Large intestine (tissue), 3 donors: ENCODE data around the gene CHST13. TPM values are rescaled to one million over a fixed set of nuclear protein-coding genes. Genes with fewer than 3 reads are reported as not detected.

Experiments
- DNase-seq, 2 donors: peaks; one replicate each; pipeline versions ENCODE4 v3.0.0 to v3.0.0-alpha.2; 2013
- H3K27ac ChIP-seq: one replicate; pipeline ENCODE4 v1.5.1; 2013; ENCODE audit warnings: low read length
- H3K27me3 ChIP-seq: 2 replicates; pipeline ENCODE4 v1.6.1; 2013; ENCODE audit warnings: low read length; ENCODE audit not compliant: control insufficient read depth, insufficient read depth
- H3K36me3 ChIP-seq: 2 replicates; pipeline ENCODE4 v1.6.1; 2013; ENCODE audit warnings: low read length; ENCODE audit not compliant: control insufficient read depth, insufficient read depth
- H3K4me1 ChIP-seq: one replicate; pipeline ENCODE4 v1.6.1; 2013; ENCODE audit warnings: low read length; ENCODE audit not compliant: control insufficient read depth, insufficient read depth
- H3K4me3 ChIP-seq: one replicate; pipeline ENCODE4 v1.5.1; 2013; ENCODE audit warnings: low read length
- H3K9me3 ChIP-seq: one replicate; pipeline ENCODE4 v1.6.1; 2013; ENCODE audit warnings: mild to moderate bottlenecking, low read depth, low read length, moderate library complexity; ENCODE audit not compliant: control insufficient read depth
- WGBS: methylation state at CpG from one replicate; pipeline ENCODE4 v1.1.5; 2013; ENCODE audit warnings: low lambda C conversion rate; ENCODE audit not compliant: insufficient coverage; 5-methylcytosine and 5-hydroxymethylcytosine counted together
- polyA plus RNA-seq: library from polyadenylated mRNA; unstranded; fragments of 120-200 nt; gene quantifications from one replicate; pipeline ENCODE4 v1.2.1, GENCODE V29; 2013

Gene CHST13
- polyA plus RNA-seq, 1 donor, result 57.2 TPM

DNA sequence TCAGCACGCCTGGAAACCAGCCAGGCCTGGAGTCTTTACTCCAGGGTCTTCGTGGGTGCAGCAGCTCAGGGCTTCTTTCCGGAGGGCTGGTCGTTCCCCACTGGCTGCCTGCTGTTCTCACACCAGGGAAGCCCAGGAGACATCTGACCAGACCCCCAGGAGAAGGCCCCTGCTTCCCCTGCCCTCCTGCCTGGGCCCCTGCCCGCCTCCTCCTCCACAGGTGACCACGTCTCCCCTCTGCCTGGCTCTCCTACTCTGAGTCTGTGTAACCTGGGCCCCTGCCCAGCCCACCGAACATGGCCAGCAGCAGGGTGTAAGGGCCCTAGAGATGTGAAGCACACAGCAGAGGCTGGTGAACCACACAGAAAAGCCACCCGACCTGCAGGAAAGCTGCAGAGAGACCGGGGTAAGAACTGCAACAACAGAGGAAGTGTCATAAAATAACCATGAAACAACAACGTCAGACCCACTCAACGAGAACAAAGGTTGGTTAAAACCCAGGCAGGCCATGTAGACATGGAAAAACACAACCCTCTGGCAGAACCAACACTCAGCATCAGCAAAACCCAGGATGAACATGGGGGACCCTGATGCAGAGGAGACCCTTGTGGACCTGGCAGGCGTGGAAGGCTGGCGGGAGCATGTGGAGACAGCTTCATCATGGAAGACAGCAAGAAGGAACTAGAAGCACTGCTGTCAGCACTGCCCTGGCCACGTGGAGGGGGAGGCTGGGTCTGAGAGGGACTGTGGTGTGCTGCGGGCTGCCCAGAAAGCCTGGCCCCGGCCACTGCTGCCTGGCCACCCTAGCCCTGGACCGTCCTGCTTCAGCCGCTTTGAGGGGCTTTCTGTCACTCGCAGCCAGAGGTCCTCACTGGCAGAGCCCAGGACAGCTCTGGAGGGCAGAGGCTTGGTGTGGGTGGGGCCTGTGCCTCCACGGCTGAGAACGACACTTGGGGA lies 26.8 kb upstream of the CHST13 start:
- Histone ChIP-seq H3K9me3 (no peaks in the 10 kb centered on the region), H3K27me3 (no peaks in the 10 kb centered on the region), H3K36me3 (no peaks in the 10 kb centered on the region), H3K27ac (no peak overlapping the region), H3K4me1 (no peaks in the 10 kb centered on the region), H3K4me3 (no peak overlapping the region)
- peak in 1 of 2 donors; percentile 35 for DNase-seq
- no CpG with 5 or more reads among the region's 21 CpGs for WGBS

DNA sequence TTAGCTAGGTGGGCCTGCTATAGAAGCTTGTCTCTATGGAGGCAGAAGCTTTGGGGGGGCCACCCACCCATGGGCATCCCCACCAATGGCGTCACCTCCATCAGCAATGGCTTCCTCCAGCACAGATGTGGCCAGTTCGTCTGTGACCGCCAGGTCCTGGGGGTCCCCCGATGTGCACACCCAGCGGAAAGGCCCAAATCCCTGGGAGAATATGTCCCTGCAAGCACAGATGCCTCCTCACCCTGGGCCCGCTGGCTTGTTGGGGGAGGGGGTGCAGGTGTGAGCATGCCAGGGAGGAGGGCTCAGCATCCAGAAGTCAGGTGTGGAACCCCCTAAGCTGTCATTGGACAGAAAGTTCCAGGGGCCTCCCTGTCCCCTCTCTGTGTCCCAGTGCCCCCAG lies 26.0 kb upstream of the CHST13 start:
- no peaks in the 10 kb centered on the region for H3K27me3 ChIP-seq
- no peak overlapping the region for H3K4me3 ChIP-seq
- WGBS, result no CpG with 5 or more reads among the region's 6 CpGs
- no peaks in the 10 kb centered on the region for H3K4me1 ChIP-seq
- H3K27ac ChIP-seq, result no peak overlapping the region
- no peak for DNase-seq
- no peaks in the 10 kb centered on the region for H3K36me3 ChIP-seq
- H3K9me3 ChIP-seq, result no peaks in the 10 kb centered on the region

DNA sequence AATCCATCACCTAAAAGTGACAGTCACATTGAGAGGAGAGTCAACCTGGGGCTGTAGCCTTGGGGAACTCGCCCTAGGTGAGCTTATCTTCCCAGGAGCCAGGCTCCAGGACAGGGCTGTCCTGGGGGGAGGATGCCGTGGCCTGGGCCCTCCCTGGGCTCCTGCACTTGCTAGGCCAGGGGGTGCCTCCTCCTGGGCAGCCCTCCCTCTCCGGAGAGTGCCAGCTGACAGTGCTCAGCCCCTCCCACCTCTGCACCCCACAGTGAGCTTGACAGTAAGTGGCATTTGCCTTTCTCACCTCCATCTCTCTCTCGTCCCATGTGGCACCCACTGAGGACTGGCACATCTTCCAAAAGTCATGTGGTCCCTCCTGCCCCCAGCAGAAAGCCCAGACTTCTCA lies 25.5 kb upstream of the CHST13 start:
- H3K36me3 ChIP-seq, result no peaks in the 10 kb centered on the region
- no CpG with 5 or more reads among the region's 4 CpGs for WGBS
- no peak for DNase-seq
- H3K4me3 ChIP-seq, result no peak overlapping the region
- H3K27me3 ChIP-seq, result no peaks in the 10 kb centered on the region
- H3K9me3 ChIP-seq, result no peaks in the 10 kb centered on the region
- H3K27ac ChIP-seq, result no peak overlapping the region
- H3K4me1 ChIP-seq, result no peaks in the 10 kb centered on the region

DNA sequence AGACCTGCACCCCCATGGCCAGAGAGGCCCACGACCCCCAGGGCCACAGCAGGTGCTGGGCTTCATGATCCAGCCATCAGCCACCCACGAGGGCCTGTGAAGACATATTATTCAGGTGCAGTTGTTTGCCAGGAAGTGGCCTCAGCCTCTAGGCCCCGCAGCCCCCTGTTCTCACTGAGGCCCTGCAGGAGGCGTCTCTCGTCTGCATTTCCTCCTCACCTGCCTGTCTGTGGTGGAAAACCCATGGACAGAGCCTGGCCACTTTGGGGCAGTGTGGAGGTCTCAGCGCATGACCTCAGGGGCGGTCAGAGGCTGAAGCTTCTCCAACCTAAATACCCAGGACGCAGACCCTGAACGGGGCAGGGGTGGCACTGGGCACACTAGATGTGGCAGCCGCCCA lies 25.0 kb upstream of the CHST13 start:
- no peaks in the 10 kb centered on the region for H3K36me3 ChIP-seq
- no peak for DNase-seq
- H3K4me3 ChIP-seq, result no peak overlapping the region
- H3K27ac ChIP-seq, result no peak overlapping the region
- H3K9me3 ChIP-seq, result no peaks in the 10 kb centered on the region
- WGBS, result no CpG with 5 or more reads among the region's 10 CpGs
- H3K4me1 ChIP-seq, result no peaks in the 10 kb centered on the region
- H3K27me3 ChIP-seq, result no peaks in the 10 kb centered on the region

DNA sequence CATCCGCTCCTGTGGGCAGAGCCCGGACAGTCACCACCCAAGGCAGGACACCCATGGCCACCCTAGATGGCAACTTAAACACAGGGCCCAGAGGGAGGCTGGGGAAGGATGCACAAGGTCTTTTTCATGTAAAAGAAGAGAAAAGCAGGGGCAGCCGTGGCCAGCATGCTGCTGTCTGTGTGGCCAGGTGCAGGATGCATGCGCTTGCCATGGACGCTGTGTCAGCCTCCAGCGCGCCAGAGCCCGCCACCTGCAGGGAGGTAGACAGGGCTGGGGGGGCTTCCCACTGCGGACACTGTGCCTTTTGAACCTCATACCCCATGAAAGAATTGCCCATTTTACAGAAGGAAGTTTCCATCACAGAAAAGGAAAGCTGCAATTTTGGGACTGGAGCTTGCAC lies 24.6 kb upstream of the CHST13 start:
- WGBS, result no CpG with 5 or more reads among the region's 9 CpGs
- Histone ChIP-seq H3K4me3 (no peak overlapping the region), H3K36me3 (no peaks in the 10 kb centered on the region), H3K4me1 (no peaks in the 10 kb centered on the region), H3K27me3 (no peaks in the 10 kb centered on the region), H3K27ac (no peak overlapping the region), H3K9me3 (no peaks in the 10 kb centered on the region)
- DNase-seq, result no peak

DNA sequence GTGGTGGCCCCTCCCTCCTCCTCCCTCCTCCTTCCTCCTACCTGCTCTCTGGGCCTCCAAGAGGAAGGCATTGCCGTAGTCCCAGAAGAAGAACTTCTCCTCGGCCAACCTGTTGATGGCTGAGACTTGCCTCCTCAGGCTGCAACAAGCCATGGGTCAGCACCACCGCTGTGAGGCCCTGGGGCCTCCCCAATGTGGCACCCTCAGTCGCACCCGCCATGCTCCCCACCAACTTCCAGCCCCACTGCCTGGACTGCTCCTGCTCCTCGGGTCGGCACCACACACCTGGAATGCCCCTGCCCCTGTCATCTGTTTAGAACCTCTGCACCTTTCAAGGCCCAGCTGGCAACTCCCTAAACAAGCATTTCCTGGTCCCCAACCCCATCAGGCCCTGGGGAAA lies 23.9 kb upstream of the CHST13 start:
- no peak overlapping the region for H3K27ac ChIP-seq
- WGBS, result no CpG with 5 or more reads among the region's 7 CpGs

DNA sequence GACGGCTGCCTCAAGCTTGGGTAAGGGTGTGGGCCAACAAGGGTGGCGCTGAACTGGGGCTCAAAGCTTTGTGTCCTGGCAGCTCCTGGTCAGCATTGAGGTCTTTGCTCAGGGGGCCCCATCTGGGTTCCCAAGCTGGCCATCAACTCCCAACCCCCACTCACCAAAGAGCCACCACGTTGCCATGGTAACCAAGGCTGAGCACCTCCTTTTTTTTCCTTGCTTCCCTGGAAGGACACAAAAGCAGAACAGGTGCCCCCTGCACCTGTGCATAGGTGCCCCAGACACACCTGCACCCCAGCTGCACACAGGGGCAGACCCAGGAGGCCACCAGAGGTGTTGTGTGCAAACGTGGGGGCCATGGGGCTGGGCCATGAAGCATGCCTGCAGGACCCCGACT lies 22.9 kb upstream of the CHST13 start:
- Histone ChIP-seq H3K4me1 (no peaks in the 10 kb centered on the region), H3K9me3 (no peaks in the 10 kb centered on the region), H3K27me3 (no peaks in the 10 kb centered on the region), H3K36me3 (no peaks in the 10 kb centered on the region), H3K27ac (no peak overlapping the region), H3K4me3 (no peak overlapping the region)
- no CpG with 5 or more reads among the region's 5 CpGs for WGBS
- no peak for DNase-seq

More for the DNA sequence above, 23.9 kb upstream of the CHST13 start:
- no peak overlapping the region for H3K4me3 ChIP-seq
- H3K27me3 ChIP-seq, result no peaks in the 10 kb centered on the region
- no peak for DNase-seq
- H3K4me1 ChIP-seq, result no peaks in the 10 kb centered on the region
- no peaks in the 10 kb centered on the region for H3K36me3 ChIP-seq
- H3K9me3 ChIP-seq, result no peaks in the 10 kb centered on the region

DNA sequence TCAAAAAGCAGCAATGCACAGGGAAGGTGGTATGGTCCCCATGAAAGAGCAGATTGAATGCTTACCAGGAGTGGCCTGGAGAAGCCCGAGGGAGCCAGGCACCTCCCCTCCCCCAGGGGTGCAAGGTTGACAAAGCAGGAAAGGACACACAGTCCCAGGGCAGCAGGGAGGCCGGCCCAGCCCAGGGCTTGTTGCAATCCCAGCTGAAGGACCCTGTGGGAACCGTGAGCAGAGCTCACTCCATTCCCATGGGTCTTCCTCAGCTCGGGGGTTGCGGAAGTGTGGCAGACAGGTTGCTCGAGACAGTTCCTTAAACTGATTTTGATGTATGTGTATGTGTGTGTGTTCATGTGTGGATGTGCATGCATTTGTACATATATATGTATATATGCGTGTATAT lies 22.2 kb upstream of the CHST13 start:
- no peak overlapping the region for H3K27ac ChIP-seq
- H3K36me3 ChIP-seq, result no peaks in the 10 kb centered on the region
- H3K27me3 ChIP-seq, result no peaks in the 10 kb centered on the region
- no peaks in the 10 kb centered on the region for H3K4me1 ChIP-seq
- H3K4me3 ChIP-seq, result no peak overlapping the region
- WGBS, result 100% methylated on average over 1 of the region's 7 CpGs
- H3K9me3 ChIP-seq, result no peaks in the 10 kb centered on the region
- DNase-seq, result no peak

DNA sequence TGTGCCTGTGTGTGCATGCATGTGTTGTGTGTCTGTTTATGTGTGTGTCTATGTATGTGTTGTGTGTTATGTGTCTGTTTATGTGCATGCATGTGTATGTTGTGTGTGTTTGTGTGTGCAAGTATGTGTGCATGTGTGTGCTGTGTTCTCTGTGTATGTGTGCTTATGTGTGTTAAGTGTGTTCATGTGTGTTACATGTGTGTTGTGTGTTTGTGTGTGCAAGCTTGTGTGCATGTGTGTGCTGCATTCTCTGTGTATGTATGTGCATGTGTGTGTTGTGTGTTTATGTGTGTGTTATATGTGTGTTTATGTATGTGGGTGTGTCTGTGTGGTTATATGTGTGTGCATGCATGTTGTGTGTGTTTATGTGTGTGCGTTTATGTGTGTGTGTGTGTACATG lies 21.3 kb upstream of the CHST13 start:
- Histone ChIP-seq H3K4me1 (no peaks in the 10 kb centered on the region), H3K36me3 (no peaks in the 10 kb centered on the region), H3K27ac (no peak overlapping the region), H3K9me3 (no peaks in the 10 kb centered on the region), H3K4me3 (no peak overlapping the region), H3K27me3 (no peaks in the 10 kb centered on the region)
- no CpG with 5 or more reads among the region's 1 CpG for WGBS
- DNase-seq, result no peak

DNA sequence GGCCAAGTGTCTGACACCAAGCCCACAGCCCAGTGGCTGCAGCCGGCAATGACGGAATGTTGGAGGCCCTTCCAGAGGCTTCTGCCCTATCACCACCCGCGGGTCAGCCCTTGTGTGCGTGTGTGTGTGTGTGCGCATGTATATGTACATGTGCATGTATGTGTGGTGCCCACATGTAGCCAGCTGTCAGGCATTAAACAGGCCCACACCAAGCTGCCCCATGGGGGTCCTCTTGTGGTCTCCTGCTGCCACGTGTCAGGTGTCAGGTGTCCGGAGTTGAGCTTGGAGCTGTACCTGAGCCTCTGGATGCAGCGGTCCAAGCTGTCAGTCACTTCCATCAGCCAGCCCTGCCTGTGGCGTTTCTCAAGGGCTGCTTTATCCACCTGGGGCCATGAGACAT lies 20.3 kb upstream of the CHST13 start:
- no peaks in the 10 kb centered on the region for H3K4me1 ChIP-seq
- no peaks in the 10 kb centered on the region for H3K9me3 ChIP-seq
- no peak overlapping the region for H3K27ac ChIP-seq
- no peaks in the 10 kb centered on the region for H3K27me3 ChIP-seq
- H3K4me3 ChIP-seq, result no peak overlapping the region
- no peaks in the 10 kb centered on the region for H3K36me3 ChIP-seq
- DNase-seq, result no peak
- no CpG with 5 or more reads among the region's 10 CpGs for WGBS

DNA sequence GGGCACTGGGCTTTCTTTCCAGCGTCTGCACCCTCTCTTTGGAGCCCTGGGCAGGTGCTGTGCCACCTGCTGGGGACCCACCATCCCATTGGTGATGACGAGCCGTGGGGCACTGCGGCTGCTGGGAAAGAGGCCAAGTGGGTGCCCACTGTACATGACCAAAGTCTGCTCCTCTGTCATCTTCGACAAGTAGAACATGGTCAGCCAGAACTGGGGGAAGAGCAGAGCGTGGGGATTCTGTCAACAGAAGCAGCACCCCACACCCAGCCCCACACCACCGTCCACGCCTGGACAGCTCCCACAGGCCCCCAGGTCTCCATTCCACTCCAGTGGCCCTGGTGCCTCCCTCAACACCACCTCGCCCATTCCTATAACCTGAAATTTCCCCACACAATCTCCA lies 16.1 kb upstream of the CHST13 start:
- no peaks in the 10 kb centered on the region for H3K36me3 ChIP-seq
- H3K4me3 ChIP-seq, result no peak overlapping the region
- no peak overlapping the region for H3K27ac ChIP-seq
- no peaks in the 10 kb centered on the region for H3K4me1 ChIP-seq
- WGBS, result no CpG with 5 or more reads among the region's 9 CpGs
- H3K27me3 ChIP-seq, result no peaks in the 10 kb centered on the region
- DNase-seq, result no peak
- H3K9me3 ChIP-seq, result no peaks in the 10 kb centered on the region
